IMR-90 (cell line): ENCODE results near the gene C16orf86. TPM values are rescaled to one million over a fixed set of nuclear protein-coding genes. Genes with fewer than 3 reads are reported as not detected.
A peak's percentile ranks its signal among the peaks of the same experiment; 100 is the strongest.

Source experiments
- ATAC-seq: fragments of 200-7000 bp; cut with Tn5 transposase; 2 replicates; pipeline ENCODE4 v1.9.1; 2020; ENCODE audit warnings: low read depth, mild to moderate bottlenecking, moderate library complexity
- BruUV-seq: library from RNA; stranded (reverse); fragments of 400-500 nt; replicated peaks from 2 replicates; lab custom pipeline; 2021; lab: Mats Ljungman, UMichigan
- CTCF ChIA-PET: fragments of 300-600 bp; formaldehyde crosslinking; extraction: SDS; loops from one replicate; lab custom pipeline; 2021; ENCODE audit warnings: antibody characterized with exemption; lab: Yijun Ruan, JAX
- POLR2A ChIA-PET: fragments of 300-600 bp; sonication (Branson Sonifier 250); formaldehyde crosslinking; loops from one replicate; lab custom pipeline; 2022; ENCODE audit warnings: antibody characterized with exemption; ENCODE audit not compliant: unreplicated experiment; lab: Charles Lee
- DNase-seq: peaks from one replicate; pipeline ENCODE4 v3.0.0; 2013
- H2AFZ ChIP-seq: replicated peaks from 2 replicates; pipeline ENCODE3; 2013; ENCODE audit warnings: low read length, mild to moderate bottlenecking; ENCODE audit not compliant: poor library complexity
- H2AK5ac ChIP-seq: 2 replicates; pipeline ENCODE4 v1.6.1; 2013; ENCODE audit warnings: low read depth, low read length, inconsistent platforms
- H2AK9ac ChIP-seq: replicated peaks from 2 replicates; pipeline ENCODE3; 2013; ENCODE audit warnings: mild to moderate bottlenecking, low read depth, low read length, moderate library complexity; ENCODE audit not compliant: poor library complexity
- H2BK120ac ChIP-seq: 2 replicates; pipeline ENCODE4 v1.6.1; 2013; ENCODE audit warnings: low read depth, low read length, inconsistent platforms
- H2BK15ac ChIP-seq: 3 replicates; pipeline ENCODE4 v1.6.1; 2013; ENCODE audit warnings: low read depth, low read length, inconsistent platforms
- H2BK20ac ChIP-seq: 2 replicates; pipeline ENCODE4 v1.6.1; 2013; ENCODE audit warnings: low read depth, mild to moderate bottlenecking, inconsistent platforms, low read length, moderate library complexity
- H2BK5ac ChIP-seq: 2 replicates; pipeline ENCODE4 v1.6.1; 2013; ENCODE audit warnings: mild to moderate bottlenecking, low read depth, low read length, inconsistent platforms; ENCODE audit not compliant: poor library complexity, severe bottlenecking
- H3K14ac ChIP-seq: replicated peaks from 2 replicates; pipeline ENCODE4 v1.6.1; 2013; ENCODE audit warnings: low read depth, low read length, inconsistent platforms
- H3K18ac ChIP-seq: 2 replicates; pipeline ENCODE4 v1.6.1; 2013; ENCODE audit warnings: low read depth, low read length, control low read depth
- H3K23ac ChIP-seq: 2 replicates; pipeline ENCODE4 v1.6.1; 2013; ENCODE audit warnings: low read depth, low read length, inconsistent platforms
- H3K27ac ChIP-seq: 2 replicates; pipeline ENCODE4 v1.5.1; 2013; ENCODE audit warnings: mild to moderate bottlenecking, control low read depth, low read length; ENCODE audit not compliant: insufficient read depth
- H3K27me3 ChIP-seq: 2 replicates; pipeline ENCODE4 v1.6.1; 2013; ENCODE audit warnings: low read length; ENCODE audit not compliant: control insufficient read depth, insufficient read depth
- H3K36me3 ChIP-seq: 2 replicates; pipeline ENCODE4 v1.6.1; 2013; ENCODE audit warnings: low read length, mixed read lengths; ENCODE audit not compliant: control insufficient read depth, insufficient read depth
- H3K4ac ChIP-seq: 2 replicates; pipeline ENCODE4 v1.6.1; 2013; ENCODE audit warnings: low read depth, low read length, inconsistent platforms
- H3K4me1 ChIP-seq: 2 replicates; pipeline ENCODE4 v1.6.1; 2013; ENCODE audit warnings: low read length, mixed read lengths; ENCODE audit not compliant: control insufficient read depth, insufficient read depth
- H3K4me2 ChIP-seq: 2 replicates; pipeline ENCODE4 v1.6.1; 2013; ENCODE audit warnings: low read depth, mild to moderate bottlenecking, control low read depth, low read length, moderate library complexity
- H3K4me3 ChIP-seq: 2 replicates; pipeline ENCODE4 v1.5.1; 2013; ENCODE audit warnings: low read depth, mild to moderate bottlenecking, control low read depth, low read length, moderate library complexity; ENCODE audit not compliant: insufficient read depth
- H3K56ac ChIP-seq: 2 replicates; pipeline ENCODE4 v1.6.1; 2013; ENCODE audit warnings: low read length, inconsistent platforms; ENCODE audit not compliant: insufficient read depth; ENCODE audit errors: extremely low read depth
- H3K79me1 ChIP-seq, 2 experiments: 2 replicates each; pipeline ENCODE4 v1.6.1; 2013; ENCODE audit warnings: low read length in 2 of 2, inconsistent platforms in 1 of 2, low read depth in 1 of 2
- H3K9ac ChIP-seq: 2 replicates; pipeline ENCODE4 v1.6.1; 2013; ENCODE audit warnings: low read depth, low read length, control low read depth
- H3K9me1 ChIP-seq: 2 replicates; pipeline ENCODE4 v1.6.1; 2013; ENCODE audit warnings: low read length, inconsistent platforms; ENCODE audit not compliant: insufficient read depth
- H3K9me3 ChIP-seq: 2 replicates; pipeline ENCODE4 v1.6.1; 2013; ENCODE audit warnings: low read length; ENCODE audit not compliant: control insufficient read depth, insufficient read depth
- H4K20me1 ChIP-seq: 2 replicates; pipeline ENCODE4 v1.6.1; 2013; ENCODE audit warnings: low read length, inconsistent platforms; ENCODE audit not compliant: insufficient read depth
- H4K5ac ChIP-seq: 2 replicates; pipeline ENCODE4 v1.6.1; 2013; ENCODE audit warnings: mild to moderate bottlenecking, low read depth, low read length, control low read depth
- H4K8ac ChIP-seq, 2 experiments: 2 replicates each; pipeline ENCODE4 v1.6.1; 2013; ENCODE audit warnings: low read depth in 2 of 2, low read length in 2 of 2, control low read depth in 1 of 2, inconsistent platforms in 1 of 2
- H4K91ac ChIP-seq: 2 replicates; pipeline ENCODE4 v1.6.1; 2013; ENCODE audit warnings: low read depth, low read length, inconsistent platforms; ENCODE audit not compliant: insufficient read depth
- BHLHE40 ChIP-seq: fragments of 150-350 bp; IDR thresholded peaks from 2 replicates; pipeline ENCODE4 v1.6.1; 2016; ENCODE audit warnings: mild to moderate bottlenecking, low read depth, low read length
- CEBPB ChIP-seq: IDR thresholded peaks from 2 replicates; pipeline ENCODE4 v1.6.1; 2012; ENCODE audit warnings: low read depth, low read length, improper control_type of control experiment
- CTCF ChIP-seq: conservative IDR thresholded peaks from 2 replicates; pipeline ENCODE4 v1.5.1; 2012; ENCODE audit warnings: mild to moderate bottlenecking, low read depth, low read length, improper control_type of control experiment
- MAFK ChIP-seq: IDR thresholded peaks from 2 replicates; pipeline ENCODE4 v1.6.1; 2012; ENCODE audit warnings: low read depth, low read length, improper control_type of control experiment
- RCOR1 ChIP-seq: IDR thresholded peaks from 2 replicates; pipeline ENCODE4 v1.6.1; 2012; ENCODE audit warnings: mild to moderate bottlenecking, low read length, improper control_type of control experiment; ENCODE audit not compliant: insufficient replicate concordance
- SMC3 ChIP-seq: fragments of 150-350 bp; IDR thresholded peaks from 2 replicates; pipeline ENCODE4 v1.6.1; 2016; ENCODE audit warnings: low read depth, mild to moderate bottlenecking, antibody characterized with exemption, low read length, moderate library complexity
- WGBS, 2 experiments: methylation state at CpG; one replicate each; pipeline versions ENCODE4 v1.1.5 to v1.1.7; 2013; ENCODE audit warnings: missing lambda C conversion rate in 2 of 2; ENCODE audit not compliant: insufficient read length in 1 of 2; ENCODE audit errors: extremely low coverage in 2 of 2; 5-methylcytosine and 5-hydroxymethylcytosine counted together
- dilution Hi-C: fragments of 300-500 bp; cut with HindIII; formaldehyde crosslinking; loops from one replicate; pipeline ENCODE4 v1.14.3; 2018; ENCODE audit warnings: low sequenced_read_pairs; ENCODE audit not compliant: unreplicated experiment
- in situ Hi-C: fragments of 300-500 bp; cut with MboI; formaldehyde crosslinking; loops from 3 replicates; pipeline ENCODE4 v1.14.3; 2019; ENCODE audit warnings: low sequenced_read_pairs, inconsistent platforms, mixed read lengths
- intact Hi-C: fragments of 100-400 bp; cut with micrococcal nuclease; formaldehyde crosslinking; loops from 2 replicates; pipeline ENCODE4 v1.10.0; 2022
- polyA plus RNA-seq, 3 experiments: library from polyadenylated mRNA; depleted of rRNA; stranded (reverse); fragments of >200 nt; gene quantifications; 2 replicates each; pipeline ENCODE4 v1.2.3, GENCODE V29; 2012; ENCODE audit warnings: low replicate concordance in 1 of 3
- total RNA-seq: library from RNA; depleted of rRNA; stranded (reverse); fragments of >200 nt; gene quantifications from 2 replicates; pipeline ENCODE4 v1.2.3, GENCODE V29; 2012

Gene C16orf86
- total and polyA plus RNA-seq, 2 of the 4 experiments (the other 2 are of a cell fraction) = 0.54 to 0.70 TPM

- Histone ChIP-seq H2AK5ac (peak overlapping the region; percentile 1; the same call in 1 of the 2 replicates), H2AK9ac (peak overlapping the region; percentile 95), H2BK120ac (no peak overlapping the region), H3K9me1 (peaks cover 7% of the 10 kb centered on the region), H4K91ac (no peak overlapping the region), H4K20me1 (peaks cover 5% of the 10 kb centered on the region), H2BK15ac (no peak overlapping the region), H3K23ac (peak overlapping the region; percentile 74; the same call in 1 of the 2 replicates), H2BK20ac (no peak overlapping the region), H3K18ac (no peak overlapping the region), H3K56ac (no peak overlapping the region), H3K4me3 (peak overlapping the region; percentile 64), H3K27me3 (no peaks in the 10 kb centered on the region), H3K27ac (no peak overlapping the region; the same call in 1 of the 2 replicates), H2AFZ (peak overlapping the region; percentile 100), H3K36me3 (peaks cover 3% of the 10 kb centered on the region; the same call in 1 of the 2 replicates), H2BK5ac (no peak overlapping the region), H3K4me2 (peak overlapping the region; percentile 76), H3K9ac (peak overlapping the region; percentile 58), H3K4ac (no peak overlapping the region), H3K14ac (no peak overlapping the region), H4K8ac (peak overlapping the region in 1 of 2 experiments; percentile 89; a peak in 2 of 4 replicates), H3K4me1 (peaks cover 6% of the 10 kb centered on the region; the same call in 1 of the 2 replicates), H4K5ac (no peak overlapping the region), H3K9me3 (no peaks in the 10 kb centered on the region), H3K79me1 (peaks cover 6 to 20% of the 10 kb centered on the region in 2 experiments; a peak in 3 of 4 replicates)
- ATAC-seq (no peak), DNase-seq (no peak)
- POLR2A ChIA-PET = no interaction called here
- BruUV-seq = no TSS peak
- in situ Hi-C loops (no loop called here), dilution Hi-C loops (no loop called here), intact Hi-C loops (no loop called here)
- 24% methylated on average over 4 of the region's 21 CpGs; no CpG with 5 or more reads in 1 of the 2 experiments for WGBS, 2 experiments
- no peak for TF ChIP-seq RCOR1
- no peak for TF ChIP-seq BHLHE40
- TF ChIP-seq CTCF = no peak
- no peak for TF ChIP-seq SMC3
- TF ChIP-seq CEBPB = no peak
- no peak for TF ChIP-seq MAFK
- CTCF ChIA-PET = interaction anchor here (1.3 kb wide), 1 partner anchor 138 kb away, joined by 4 read pairs; no protein-coding TSS in a partner anchor
Observed at GRCh38 chr16:67658849-67659674, 7.6 kb upstream of the C16orf86 start.
